Duodenal mucosa (tissue), 2 donors: ENCODE results near the gene CASP14.
"Not testable (repeated sequence)": the region's sequence is repeated elsewhere in the genome, so short reads cannot be mapped to it uniquely, and the experiment has no call there.

Experiments
- H3K27ac ChIP-seq: one replicate; pipeline ENCODE4 v1.7.0; 2013; ENCODE audit warnings: low read depth, low read length
- H3K27me3 ChIP-seq, 2 donors: one replicate each; pipeline ENCODE4 v1.7.0; 2013; ENCODE audit warnings: low read length in 2 of 2, control low read depth in 1 of 2; ENCODE audit not compliant: insufficient read depth in 2 of 2, control insufficient read depth in 1 of 2
- H3K36me3 ChIP-seq, 2 donors: one replicate each; pipeline ENCODE4 v1.7.0; 2013; ENCODE audit warnings: low read length in 2 of 2, control low read depth in 1 of 2; ENCODE audit not compliant: insufficient read depth in 2 of 2, control insufficient read depth in 1 of 2
- H3K4me1 ChIP-seq, 2 donors: one replicate each; pipeline ENCODE4 v1.7.0; 2013; ENCODE audit warnings: low read length in 2 of 2, control low read depth in 1 of 2; ENCODE audit not compliant: insufficient read depth in 2 of 2, control insufficient read depth in 1 of 2
- H3K4me3 ChIP-seq, 2 donors: one replicate each; pipeline ENCODE4 v1.7.0; 2013; ENCODE audit warnings: low read length in 2 of 2, low read depth in 1 of 2
- H3K9ac ChIP-seq, 2 donors: one replicate each; pipeline ENCODE4 v1.7.0; 2013; ENCODE audit warnings: low read length in 2 of 2, low read depth in 1 of 2
- H3K9me3 ChIP-seq, 2 donors: one replicate each; pipeline ENCODE4 v1.7.0; 2013; ENCODE audit warnings: low read length in 2 of 2, control low read depth in 1 of 2; ENCODE audit not compliant: control insufficient read depth in 1 of 2

Gene CASP14

DNA sequence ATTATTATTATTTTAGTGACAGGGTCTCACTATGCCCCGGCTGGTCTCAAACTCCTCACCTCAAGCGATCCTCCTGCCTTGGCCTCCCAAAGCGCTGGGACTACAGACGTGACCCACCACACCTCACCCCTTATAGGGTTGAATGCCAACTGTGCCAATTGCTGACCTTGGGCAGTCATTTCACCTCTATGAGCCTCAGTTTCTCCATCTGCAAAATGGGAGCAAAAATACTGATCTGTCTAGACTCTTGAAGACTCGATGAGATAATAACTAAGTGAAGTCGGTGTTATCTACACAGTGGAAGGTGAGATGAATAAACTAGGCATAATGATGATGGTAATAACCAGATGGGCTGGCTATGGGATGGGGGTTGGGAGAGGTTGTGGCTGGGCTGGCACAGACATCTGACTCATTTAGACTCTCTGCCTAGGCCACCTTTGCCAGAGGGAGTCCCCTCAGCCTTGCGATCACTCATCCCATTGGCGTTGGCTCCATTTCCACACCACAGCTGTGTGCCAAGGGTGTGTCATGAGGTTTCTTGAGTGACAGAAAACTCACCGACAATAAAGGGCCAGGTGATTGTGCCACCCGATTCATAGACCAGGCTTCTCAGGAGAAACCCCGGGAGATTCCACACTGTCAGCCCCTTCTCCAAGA, at the start of gene CASP14:
TSS of gene CASP14 (plus strand) at position 596 of the 657 bp plus-strand sequence. CDS start 2,772 bp downstream, outside the sequence.
- H3K36me3 ChIP-seq = no peaks in the 10 kb centered on the region
- no peaks in the 10 kb centered on the region for H3K4me1 ChIP-seq
- H3K27me3 ChIP-seq = no peaks in the 10 kb centered on the region
- H3K27ac ChIP-seq = no peak within 1 kb of the TSS
- no peaks in the 10 kb centered on the region for H3K9me3 ChIP-seq
- H3K9ac ChIP-seq = no peak within 1 kb of the TSS
- no peak within 1 kb of the TSS for H3K4me3 ChIP-seq

- Histone ChIP-seq H3K27me3 (no peaks in the 10 kb centered on the region), H3K27ac (no peak overlapping the region)
Observed at GRCh38 chr19:15008308-15008707, 41.0 kb upstream of the CASP14 start.

GRCh38 chr19:15010501-15011300, 38.6 kb upstream of the CASP14 start:
- Histone ChIP-seq H3K4me1 (no peaks in the 10 kb centered on the region), H3K9ac (no peak overlapping the region), H3K4me3 (no peak overlapping the region), H3K27me3 (no peaks in the 10 kb centered on the region), H3K9me3 (no peaks in the 10 kb centered on the region), H3K36me3 (no peaks in the 10 kb centered on the region), H3K27ac (no peak overlapping the region)

More at GRCh38 chr19:15008308-15008707, 41.0 kb upstream of the CASP14 start:
- H3K36me3 ChIP-seq = no peaks in the 10 kb centered on the region
- no peaks in the 10 kb centered on the region for H3K4me1 ChIP-seq
- H3K9ac ChIP-seq = no peak overlapping the region
- H3K9me3 ChIP-seq = no peaks in the 10 kb centered on the region
- no peak overlapping the region for H3K4me3 ChIP-seq

DNA sequence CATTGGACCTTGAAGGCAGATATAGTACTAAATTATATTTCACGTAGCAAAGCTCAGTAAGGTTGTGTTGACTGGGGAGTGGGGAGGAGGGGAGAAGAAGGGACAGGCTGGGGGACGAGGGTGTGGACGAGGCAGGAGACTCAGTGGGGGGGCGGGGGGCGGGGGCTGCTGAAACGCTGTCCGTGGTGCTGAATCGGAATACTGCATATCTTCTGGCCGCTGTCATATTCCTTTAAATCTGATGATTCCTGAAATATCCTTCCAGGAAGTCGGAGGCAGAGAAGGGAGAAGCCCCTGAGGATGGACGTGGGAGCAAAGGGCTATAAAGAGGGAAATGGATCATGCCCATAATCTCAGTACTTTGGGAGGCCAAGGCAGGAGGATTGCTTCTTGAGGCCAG, 34.7 kb upstream of the CASP14 start:
- H3K4me1 ChIP-seq = no peaks in the 10 kb centered on the region
- H3K4me3 ChIP-seq = no peak overlapping the region
- no peaks in the 10 kb centered on the region for H3K27me3 ChIP-seq
- H3K27ac ChIP-seq = no peak overlapping the region
- H3K9ac ChIP-seq = no peak overlapping the region
- H3K9me3 ChIP-seq = no peaks in the 10 kb centered on the region
- H3K36me3 ChIP-seq = no peaks in the 10 kb centered on the region

DNA sequence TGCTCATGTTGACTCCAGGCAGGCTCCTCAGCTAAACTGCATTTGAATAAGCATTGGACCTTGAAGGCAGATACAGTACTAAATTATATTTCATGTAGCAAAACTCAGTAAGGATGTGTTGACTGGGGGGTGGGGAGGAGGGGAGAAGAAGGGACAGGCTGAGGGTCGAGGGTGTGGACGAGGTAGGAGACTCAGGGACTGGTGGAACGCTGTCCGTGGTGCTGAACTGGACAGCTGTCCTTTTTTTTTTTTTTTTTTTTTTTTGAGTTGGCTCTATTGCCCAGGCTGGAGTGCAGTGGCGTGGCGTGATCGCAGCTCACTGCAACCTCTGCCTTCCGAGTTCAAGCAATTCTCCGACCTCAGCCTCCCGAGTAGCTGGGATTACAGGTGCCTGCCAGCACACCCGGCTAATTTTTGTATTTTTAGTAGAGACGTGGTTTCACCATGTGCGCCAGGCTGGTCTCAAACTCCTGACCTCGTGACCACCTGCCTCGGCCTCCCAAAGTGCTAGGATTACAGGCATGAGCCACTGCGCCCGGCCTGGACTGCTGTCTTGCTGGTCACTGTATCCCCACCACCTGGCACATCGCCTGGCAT, 33.2 kb upstream of the CASP14 start:
- no peak overlapping the region for H3K9ac ChIP-seq
- no peaks in the 10 kb centered on the region for H3K36me3 ChIP-seq
- H3K27me3 ChIP-seq = no peaks in the 10 kb centered on the region
- no peaks in the 10 kb centered on the region for H3K9me3 ChIP-seq
- H3K4me1 ChIP-seq = no peaks in the 10 kb centered on the region
- no peak overlapping the region for H3K27ac ChIP-seq
- no peak overlapping the region for H3K4me3 ChIP-seq

GRCh38 chr19:15018836-15019235, 30.4 kb upstream of the CASP14 start:
- H3K27me3 ChIP-seq, H3K4me1 ChIP-seq, H3K36me3 ChIP-seq, H3K4me3 ChIP-seq, H3K27ac ChIP-seq, H3K9ac ChIP-seq, H3K9me3 ChIP-seq: not testable (repeated sequence)

DNA sequence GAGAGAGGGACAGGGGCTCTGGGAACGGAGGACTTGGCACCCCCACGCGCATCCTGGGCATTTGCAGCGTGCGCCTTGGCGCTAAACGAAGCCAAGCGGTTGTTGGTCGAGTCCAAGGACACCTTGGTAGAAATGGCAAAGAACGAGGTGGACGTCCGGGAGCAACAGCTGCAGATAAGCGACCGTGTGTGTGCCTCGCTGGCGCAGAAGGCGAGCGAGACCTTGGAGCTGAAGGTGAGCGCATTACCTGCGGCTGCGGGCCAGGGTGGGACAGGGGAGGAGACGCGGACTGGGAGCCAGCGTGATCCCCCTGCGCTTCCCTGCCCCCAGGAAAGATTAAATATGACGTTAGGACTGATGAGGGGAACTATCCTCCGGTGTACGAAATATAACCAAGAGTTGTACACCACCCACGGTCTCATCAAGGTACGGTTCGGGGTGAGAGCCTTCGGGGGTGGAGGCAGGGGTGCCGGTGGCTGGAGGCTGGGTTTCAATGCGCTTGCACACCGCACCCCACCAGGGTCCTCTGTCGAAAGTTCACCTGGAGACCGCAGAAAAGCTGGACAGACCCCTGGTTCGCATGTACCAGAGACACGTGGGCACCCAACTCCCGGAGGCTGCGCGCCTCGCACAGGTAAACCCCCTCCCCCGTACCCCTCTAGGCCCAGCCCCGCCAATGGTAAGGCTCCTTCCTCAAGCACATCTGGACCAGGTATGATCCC, 27.8 kb upstream of the CASP14 start:
- no peak overlapping the region for H3K27ac ChIP-seq
- no peaks in the 10 kb centered on the region for H3K36me3 ChIP-seq
- no peaks in the 10 kb centered on the region for H3K27me3 ChIP-seq
- no peak overlapping the region for H3K9ac ChIP-seq
- H3K4me3 ChIP-seq = no peak overlapping the region
- no peaks in the 10 kb centered on the region for H3K9me3 ChIP-seq
- H3K4me1 ChIP-seq = no peaks in the 10 kb centered on the region

- Histone ChIP-seq H3K36me3 (no peaks in the 10 kb centered on the region), H3K4me1 (no peaks in the 10 kb centered on the region), H3K27ac (no peak overlapping the region), H3K9ac (no peak overlapping the region), H3K27me3 (no peaks in the 10 kb centered on the region), H3K4me3 (no peak overlapping the region), H3K9me3 (no peaks in the 10 kb centered on the region)
Observed at GRCh38 chr19:15022752-15023151, 26.5 kb upstream of the CASP14 start.

DNA sequence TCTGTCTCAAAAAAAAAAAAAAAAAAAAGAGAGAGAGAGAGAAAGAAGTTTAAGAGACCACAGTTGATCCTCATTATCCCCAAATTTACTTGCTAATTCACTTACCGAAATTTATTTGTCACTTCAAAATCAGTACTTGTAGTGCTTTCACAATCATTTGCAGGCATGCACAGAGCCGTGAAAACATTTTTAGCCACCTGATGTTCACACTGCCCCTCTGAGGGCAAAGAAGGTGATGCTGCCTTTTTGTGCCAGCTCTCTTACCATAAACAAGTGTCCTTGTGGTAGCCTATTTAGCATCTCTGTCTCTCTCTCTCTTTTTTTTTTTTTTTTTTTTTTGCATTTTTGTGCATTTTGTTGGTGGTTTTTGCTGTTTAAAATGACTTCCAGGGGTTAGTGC, 24.1 kb upstream of the CASP14 start:
- Histone ChIP-seq H3K27me3 (no peaks in the 10 kb centered on the region), H3K27ac (no peak overlapping the region), H3K9me3 (no peaks in the 10 kb centered on the region), H3K36me3 (no peaks in the 10 kb centered on the region), H3K4me3 (no peak overlapping the region), H3K4me1 (no peaks in the 10 kb centered on the region), H3K9ac (no peak overlapping the region)

DNA sequence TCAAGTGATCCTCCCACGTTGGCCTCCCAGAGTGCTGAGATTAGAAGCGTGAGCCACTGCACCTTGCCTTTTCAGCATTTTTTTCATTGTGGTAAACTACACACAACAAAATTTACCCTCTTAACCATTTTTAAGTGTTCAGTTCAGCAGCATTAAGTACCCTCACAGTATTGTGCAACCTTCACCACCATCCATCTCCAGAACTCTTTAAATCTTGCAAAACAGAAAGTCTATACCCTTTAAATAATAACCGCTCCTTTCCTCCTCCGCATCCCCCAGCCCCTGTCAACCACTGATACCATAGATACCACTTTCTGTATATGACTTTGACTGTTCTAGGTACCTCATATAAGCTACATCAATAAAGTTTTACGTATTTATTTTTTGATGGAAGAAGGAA, 20.8 kb upstream of the CASP14 start:
- Histone ChIP-seq H3K4me3 (no peak overlapping the region), H3K4me1 (no peaks in the 10 kb centered on the region), H3K27me3 (no peaks in the 10 kb centered on the region), H3K9me3 (no peaks in the 10 kb centered on the region), H3K36me3 (no peaks in the 10 kb centered on the region), H3K9ac (no peak overlapping the region), H3K27ac (no peak overlapping the region)
